LNCaP clone FGC (cell line): ENCODE results near the gene XYLT2.

Experiments used
- DNase-seq: peaks from one replicate; pipeline ENCODE4 v3.0.0-alpha.2; 2011; ENCODE audit warnings: low read depth
- H3K4me3 ChIP-seq: 2 replicates; pipeline ENCODE4 v1.5.1; 2011; ENCODE audit warnings: mild to moderate bottlenecking, low read depth, low read length, control low read depth
- CTCF ChIP-seq: IDR thresholded peaks from 2 replicates; pipeline ENCODE4 v1.5.1; 2012; ENCODE audit warnings: mild to moderate bottlenecking; ENCODE audit not compliant: control insufficient read depth, insufficient read depth; ENCODE audit errors: extremely low read depth

Gene XYLT2

GRCh38 chr17:50303596-50303995 is 42.3 kb upstream of the XYLT2 start:
- DNase-seq = no peak
- H3K4me3 ChIP-seq = no peak overlapping the region
- TF ChIP-seq CTCF = no peak

- no peak for DNase-seq
- no peak for TF ChIP-seq CTCF
- no peak overlapping the region for H3K4me3 ChIP-seq
Observed at GRCh38 chr17:50304781-50305404, 41.0 kb upstream of the XYLT2 start.

GRCh38 chr17:50307654-50308053 is 38.3 kb upstream of the XYLT2 start:
- H3K4me3 ChIP-seq = no peak overlapping the region
- no peak for TF ChIP-seq CTCF
- no peak for DNase-seq

- H3K4me3 ChIP-seq = no peak overlapping the region
- DNase-seq = no peak
- TF ChIP-seq CTCF = no peak
Observed at GRCh38 chr17:50308666-50309065, 37.3 kb upstream of the XYLT2 start.

GRCh38 chr17:50310455-50311111 is 35.3 kb upstream of the XYLT2 start:
- TF ChIP-seq CTCF = no peak
- DNase-seq = no peak
- no peak overlapping the region for H3K4me3 ChIP-seq

GRCh38 chr17:50311112-50311460 is 34.8 kb upstream of the XYLT2 start:
- no peak for DNase-seq
- H3K4me3 ChIP-seq = no peak overlapping the region
- no peak for TF ChIP-seq CTCF

- no peak for DNase-seq
- TF ChIP-seq CTCF = no peak
- no peak overlapping the region for H3K4me3 ChIP-seq
Observed at GRCh38 chr17:50311483-50311882, 34.4 kb upstream of the XYLT2 start.
